Measurements from ENCODE around the gene NRM.
A peak's percentile ranks its signal among the peaks of the same experiment; 100 is the strongest.

The NRM gene

DNA sequence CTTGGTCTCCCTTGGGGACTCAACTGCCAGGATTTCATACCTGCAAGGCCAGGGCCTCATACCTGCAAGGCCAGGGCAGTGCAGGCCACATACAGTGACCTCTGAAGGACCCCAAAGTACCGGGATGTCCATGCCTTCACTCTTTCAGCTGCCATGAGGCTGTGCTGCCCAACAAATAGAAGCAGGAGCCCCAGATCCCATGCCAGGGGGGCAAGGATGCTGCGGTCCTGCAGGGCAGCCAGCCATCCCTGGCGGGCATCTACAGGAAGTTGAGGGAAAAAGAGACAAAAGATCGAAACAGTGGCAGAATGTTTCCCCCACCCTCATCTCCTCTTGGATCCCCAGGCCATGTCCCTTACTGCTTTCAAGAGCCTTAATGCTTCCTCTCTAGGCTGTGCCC lies 799 bp downstream of the NRM start:
- no peaks in the 10 kb centered on the region for H4K20me1 ChIP-seq (ENCODE audit: insufficient read depth, low read length)
- H3K9me3 ChIP-seq (ENCODE audit: low read length) = no peaks in the 10 kb centered on the region
- H3F3A ChIP-seq (ENCODE audit: insufficient read depth, low read length) = peaks cover 14% of the 10 kb centered on the region
- peaks cover 6% of the 10 kb centered on the region for H3K79me2 ChIP-seq (ENCODE audit: insufficient read depth, low read length)
- H3K4me3 ChIP-seq (ENCODE audit: low read depth, low read length, poor library complexity, severe bottlenecking) = peak overlapping the region; percentile 64
- H3K4me2 ChIP-seq (ENCODE audit: low read length) = peak overlapping the region; percentile 75
- H3K9me2 ChIP-seq (ENCODE audit: low read depth, low read length) = no peaks in the 10 kb centered on the region
- H3K27ac ChIP-seq (ENCODE audit: low read depth, low read length, poor library complexity, severe bottlenecking) = peak overlapping the region; percentile 95
- peaks cover 62% of the 10 kb centered on the region for H3K4me1 ChIP-seq (ENCODE audit: insufficient read depth, low read length, severe bottlenecking)
- H2AFZ ChIP-seq (ENCODE audit: low read length) = no peak overlapping the region
- H3K36me3 ChIP-seq (ENCODE audit: insufficient read depth, low read length) = no peaks in the 10 kb centered on the region
- TF ChIP-seq EZH2 (IDR thresholded peaks at IDR 0.05; ENCODE audit: borderline replicate concordance, low read length) (no peak), CTCF (IDR thresholded peaks at IDR 0.05; ENCODE audit: low read length) (no peak)
- no peaks in the 10 kb centered on the region for H3K27me3 ChIP-seq (ENCODE audit: insufficient read depth, low read length)
- H3K9ac ChIP-seq (ENCODE audit: low read length) = peak overlapping the region; percentile 62

GRCh38 chr6:30689022-30689865 lies 1.5 kb downstream of the NRM start:
- H3K27ac ChIP-seq (ENCODE audit: low read depth, low read length, poor library complexity, severe bottlenecking) = peak overlapping the region; percentile 95
- H3K79me2 ChIP-seq (ENCODE audit: insufficient read depth, low read length) = peaks cover 12% of the 10 kb centered on the region

GRCh38 chr6:30688569-30688968 lies 2.2 kb downstream of the NRM start:
- Histone ChIP-seq H3K27ac (ENCODE audit: low read depth, low read length, poor library complexity, severe bottlenecking) (peak overlapping the region; percentile 95), H3K4me3 (ENCODE audit: low read depth, low read length, poor library complexity, severe bottlenecking) (peak overlapping the region; percentile 87), H3K9ac (ENCODE audit: low read length) (peak overlapping the region; percentile 95; the same call in 1 of the 2 replicates)

More at GRCh38 chr6:30689022-30689865, 1.5 kb downstream of the NRM start:
- no peak for TF ChIP-seq CTCF (IDR thresholded peaks at IDR 0.05; ENCODE audit: low read length)
- H3K9me2 ChIP-seq (ENCODE audit: low read depth, low read length) = no peaks in the 10 kb centered on the region
- peak overlapping the region; percentile 75 for H3K4me2 ChIP-seq (ENCODE audit: low read length)
- H3K4me3 ChIP-seq (ENCODE audit: low read depth, low read length, poor library complexity, severe bottlenecking) = peak overlapping the region; percentile 64
- H4K20me1 ChIP-seq (ENCODE audit: insufficient read depth, low read length) = no peaks in the 10 kb centered on the region
- no peaks in the 10 kb centered on the region for H3K27me3 ChIP-seq (ENCODE audit: insufficient read depth, low read length)
- H3K9ac ChIP-seq (ENCODE audit: low read length) = peak overlapping the region; percentile 62
- H3K4me1 ChIP-seq (ENCODE audit: insufficient read depth, low read length, severe bottlenecking) = peaks cover 66% of the 10 kb centered on the region
- no peak overlapping the region for H2AFZ ChIP-seq (ENCODE audit: low read length)
- H3K9me3 ChIP-seq (ENCODE audit: low read length) = no peaks in the 10 kb centered on the region
- no peaks in the 10 kb centered on the region for H3K36me3 ChIP-seq (ENCODE audit: insufficient read depth, low read length)
- peaks cover 14% of the 10 kb centered on the region for H3F3A ChIP-seq (ENCODE audit: insufficient read depth, low read length)

More at GRCh38 chr6:30688569-30688968, 2.2 kb downstream of the NRM start:
- Histone ChIP-seq H4K20me1 (ENCODE audit: insufficient read depth, low read length) (no peaks in the 10 kb centered on the region), H3K79me2 (ENCODE audit: insufficient read depth, low read length) (peaks cover 19% of the 10 kb centered on the region), H3K9me3 (ENCODE audit: low read length) (no peaks in the 10 kb centered on the region), H2AFZ (ENCODE audit: low read length) (no peak overlapping the region), H3K9me2 (ENCODE audit: low read depth, low read length) (no peaks in the 10 kb centered on the region), H3K36me3 (ENCODE audit: insufficient read depth, low read length) (no peaks in the 10 kb centered on the region), H3K27me3 (ENCODE audit: insufficient read depth, low read length) (no peaks in the 10 kb centered on the region), H3K4me1 (ENCODE audit: insufficient read depth, low read length, severe bottlenecking) (peaks cover 66% of the 10 kb centered on the region), H3F3A (ENCODE audit: insufficient read depth, low read length) (peaks cover 14% of the 10 kb centered on the region), H3K4me2 (ENCODE audit: low read length) (peak overlapping the region; percentile 75)
- TF ChIP-seq CTCF (IDR thresholded peaks at IDR 0.05; ENCODE audit: low read length) (peak; percentile 38; the same call in 1 of the 2 replicates), EZH2 (IDR thresholded peaks at IDR 0.05; ENCODE audit: borderline replicate concordance, low read length) (no peak)
